Glomerular endothelial cell (primary cell): ENCODE measurements around the gene GATAD2A. TPM values are rescaled to one million over a fixed set of nuclear protein-coding genes. Genes with fewer than 3 reads are reported as not detected.
"Not testable (repeated sequence)": the region's sequence is repeated elsewhere in the genome, so short reads cannot be mapped to it uniquely, and the experiment has no call there.

Source experiments
- DNase-seq: peaks from one replicate; pipeline ENCODE4 v3.0.0-alpha.2; 2011; ENCODE audit warnings: low read depth, low spot score; ENCODE audit errors: extremely low read depth
- total RNA-seq: library from RNA; depleted of rRNA; stranded (reverse); fragments of >200 nt; gene quantifications from 2 replicates; pipeline ENCODE4 v1.2.3, GENCODE V29; 2015

GATAD2A gene
- total RNA-seq, 1 donor from 2014 or later: 102 TPM

DNA sequence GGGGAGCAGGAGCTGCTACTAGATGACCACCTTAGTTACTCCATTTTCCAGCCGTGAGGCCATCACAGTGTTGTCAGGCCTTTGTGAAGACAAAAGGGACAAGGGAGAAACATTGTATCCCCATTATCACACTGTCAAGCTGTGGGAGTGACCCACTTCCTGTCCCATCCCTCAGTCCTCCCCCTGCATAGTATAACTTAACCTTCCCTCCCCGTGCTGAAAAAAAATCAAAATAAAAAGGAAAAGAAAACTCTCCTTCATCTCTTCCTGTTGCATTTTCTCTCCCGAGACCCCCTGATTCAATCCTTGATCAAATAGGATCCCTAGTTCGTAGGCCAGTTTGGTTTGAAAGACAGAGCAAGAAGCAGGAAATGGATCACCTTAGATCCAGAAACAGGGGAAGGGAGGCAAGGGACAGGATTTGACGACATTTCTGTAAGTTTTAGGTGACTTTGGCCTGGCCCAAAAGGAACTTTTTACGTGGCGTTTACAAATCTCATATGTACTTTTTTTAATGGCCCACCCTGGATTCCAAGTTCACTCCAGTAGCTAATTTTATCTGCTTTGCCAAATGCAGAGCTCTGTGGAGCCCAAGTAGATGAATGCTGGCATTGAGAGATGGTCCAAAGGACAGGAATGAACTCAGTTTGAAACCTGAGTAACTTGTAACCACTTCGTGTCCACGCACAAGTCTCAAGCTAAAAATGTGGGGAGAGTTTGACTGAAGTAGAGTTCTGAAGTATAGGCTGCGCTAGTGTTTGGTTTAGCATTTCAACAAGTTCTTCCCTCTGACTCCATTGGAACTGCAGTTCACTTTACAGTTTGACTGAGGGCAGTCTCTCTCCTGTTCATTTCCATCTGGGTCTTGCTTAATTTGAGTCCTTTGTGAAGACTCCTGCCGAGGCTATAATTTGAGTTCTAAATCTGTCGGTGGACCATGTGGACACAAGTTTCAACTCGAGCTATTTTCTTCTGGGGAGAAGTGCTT lies 16.6 kb upstream of the GATAD2A start:
- no peak for DNase-seq

DNA sequence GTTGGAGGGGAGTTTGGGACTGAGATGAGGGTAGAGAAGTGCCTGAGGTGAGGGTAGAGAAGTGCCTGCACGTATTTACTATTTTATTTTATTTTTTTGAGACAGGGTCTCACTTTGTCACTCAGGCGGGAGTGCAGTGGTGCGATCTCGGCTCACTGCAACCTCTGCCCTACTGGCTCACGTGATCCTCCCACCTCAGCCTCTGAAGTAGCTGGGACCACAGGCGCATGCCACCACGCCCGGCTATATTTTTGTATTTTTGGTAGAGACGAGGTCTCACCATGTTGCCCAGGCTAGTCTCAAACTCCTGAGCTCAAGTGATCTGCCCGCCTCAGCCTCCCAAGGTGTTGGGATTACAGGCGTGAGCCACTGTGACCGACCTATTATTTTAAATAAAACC lies 15.8 kb upstream of the GATAD2A start:
- not testable (repeated sequence) for DNase-seq

DNA sequence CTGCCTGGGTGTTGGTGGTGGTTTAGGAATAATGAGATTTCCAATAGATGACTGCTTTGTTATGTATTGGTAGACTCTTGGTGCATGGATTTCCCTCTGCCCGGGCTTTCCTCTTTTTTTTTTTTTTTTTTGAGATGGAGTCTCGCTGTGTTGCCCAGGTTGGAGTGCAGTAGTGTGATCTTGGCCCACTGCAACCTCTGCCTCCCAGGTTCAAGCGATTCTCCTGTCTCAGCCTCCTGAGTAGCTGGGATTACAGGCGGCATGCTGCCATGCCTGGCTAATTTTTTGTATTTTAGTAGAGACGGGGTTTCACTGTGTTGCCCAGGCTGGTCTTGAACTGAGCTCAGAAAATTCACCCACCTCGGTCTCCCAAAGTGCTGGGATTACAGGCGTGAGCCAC lies 11.1 kb upstream of the GATAD2A start:
- DNase-seq: not testable (repeated sequence)

DNA sequence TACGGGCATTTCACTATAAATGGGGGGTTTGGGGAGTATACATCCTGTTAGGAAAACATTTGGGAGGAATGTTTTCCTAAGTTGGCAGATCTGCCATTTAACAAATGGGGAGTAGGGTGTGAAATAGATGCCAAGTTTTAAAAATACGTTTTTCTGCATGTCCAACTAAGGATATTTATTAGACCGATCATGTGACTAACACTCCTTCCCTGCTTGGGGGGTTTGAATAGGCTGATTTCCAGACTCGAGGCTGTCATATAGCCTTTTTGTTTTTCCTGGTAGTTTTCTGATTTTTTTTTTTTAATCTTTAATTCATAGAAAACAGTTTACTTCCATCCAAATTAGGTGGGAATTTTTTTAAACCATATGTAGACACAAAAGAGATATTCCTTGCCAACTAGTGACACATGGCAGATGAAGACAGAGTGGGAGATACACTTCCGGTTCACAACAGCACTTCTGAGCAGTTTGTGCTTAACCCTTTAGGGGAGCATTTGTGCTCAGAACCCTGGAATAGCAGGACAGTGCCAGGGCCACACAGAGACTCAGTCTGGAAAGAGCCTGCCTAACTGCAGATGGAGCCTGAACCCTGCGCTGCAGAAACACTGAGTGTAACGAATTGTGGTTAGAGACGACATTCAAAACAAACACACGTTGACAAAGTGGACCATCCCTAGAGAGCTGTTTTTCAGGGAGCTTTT lies 5.6 kb upstream of the GATAD2A start:
- DNase-seq: no peak

DNA sequence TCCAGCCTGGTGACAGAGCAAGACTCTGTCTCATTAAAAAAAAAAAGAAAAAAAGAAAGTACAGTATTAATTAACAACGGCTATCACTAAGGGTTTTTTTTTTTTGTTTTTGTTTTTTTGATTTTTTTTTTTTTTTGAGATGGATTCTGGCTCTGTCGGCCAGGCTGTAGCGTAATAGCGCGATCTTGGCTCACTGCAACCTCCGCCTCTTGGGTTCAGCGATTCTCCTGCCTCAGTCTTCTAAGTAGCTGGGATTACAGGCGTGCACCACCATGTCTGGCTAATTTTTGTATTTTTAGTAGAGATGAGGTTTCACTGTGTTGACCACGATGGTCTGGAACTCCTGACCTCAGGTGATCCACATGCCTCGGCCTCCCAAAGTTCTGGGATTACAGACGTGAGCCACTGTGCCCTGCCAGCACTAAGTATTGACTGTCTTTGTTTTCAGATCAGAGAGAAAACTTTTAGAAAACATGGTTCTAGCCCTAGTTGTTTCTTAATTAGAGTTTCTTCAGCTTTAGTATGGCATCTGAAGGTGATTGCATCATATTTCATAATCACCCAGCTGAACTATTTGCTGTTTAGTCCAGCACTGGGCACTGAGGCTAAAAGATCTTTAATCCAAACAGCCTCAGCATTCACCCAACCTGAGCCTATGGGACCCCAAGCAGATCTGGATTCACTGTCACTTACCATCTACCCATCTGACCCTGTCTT lies 2.7 kb upstream of the GATAD2A start:
- DNase-seq: no peak

DNA sequence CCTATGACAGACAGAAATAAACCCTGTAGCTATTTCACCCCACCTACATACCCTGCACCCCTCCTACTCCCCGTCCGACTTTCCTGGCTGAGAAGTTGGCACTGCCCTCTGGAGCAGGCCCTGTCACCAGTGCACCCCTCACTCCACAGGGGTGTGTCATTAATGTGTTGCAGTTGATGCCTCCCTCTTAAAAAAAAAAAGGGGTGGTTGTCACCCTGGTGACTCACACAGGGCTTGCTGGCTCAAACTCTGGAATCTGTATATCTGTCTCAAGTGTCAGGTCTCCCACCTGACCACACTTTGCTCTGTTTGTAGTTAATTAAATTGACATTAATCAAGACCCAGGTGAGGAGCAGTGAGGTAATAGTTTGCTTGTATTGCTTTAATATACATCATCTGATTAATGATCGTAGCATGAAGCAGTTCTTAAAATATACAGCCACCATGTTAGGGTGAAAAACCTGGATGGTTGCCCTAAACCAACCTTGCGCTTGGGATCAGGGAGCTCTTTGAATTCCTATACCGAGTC lies 2.0 kb upstream of the GATAD2A start:
- no peak for DNase-seq

DNA sequence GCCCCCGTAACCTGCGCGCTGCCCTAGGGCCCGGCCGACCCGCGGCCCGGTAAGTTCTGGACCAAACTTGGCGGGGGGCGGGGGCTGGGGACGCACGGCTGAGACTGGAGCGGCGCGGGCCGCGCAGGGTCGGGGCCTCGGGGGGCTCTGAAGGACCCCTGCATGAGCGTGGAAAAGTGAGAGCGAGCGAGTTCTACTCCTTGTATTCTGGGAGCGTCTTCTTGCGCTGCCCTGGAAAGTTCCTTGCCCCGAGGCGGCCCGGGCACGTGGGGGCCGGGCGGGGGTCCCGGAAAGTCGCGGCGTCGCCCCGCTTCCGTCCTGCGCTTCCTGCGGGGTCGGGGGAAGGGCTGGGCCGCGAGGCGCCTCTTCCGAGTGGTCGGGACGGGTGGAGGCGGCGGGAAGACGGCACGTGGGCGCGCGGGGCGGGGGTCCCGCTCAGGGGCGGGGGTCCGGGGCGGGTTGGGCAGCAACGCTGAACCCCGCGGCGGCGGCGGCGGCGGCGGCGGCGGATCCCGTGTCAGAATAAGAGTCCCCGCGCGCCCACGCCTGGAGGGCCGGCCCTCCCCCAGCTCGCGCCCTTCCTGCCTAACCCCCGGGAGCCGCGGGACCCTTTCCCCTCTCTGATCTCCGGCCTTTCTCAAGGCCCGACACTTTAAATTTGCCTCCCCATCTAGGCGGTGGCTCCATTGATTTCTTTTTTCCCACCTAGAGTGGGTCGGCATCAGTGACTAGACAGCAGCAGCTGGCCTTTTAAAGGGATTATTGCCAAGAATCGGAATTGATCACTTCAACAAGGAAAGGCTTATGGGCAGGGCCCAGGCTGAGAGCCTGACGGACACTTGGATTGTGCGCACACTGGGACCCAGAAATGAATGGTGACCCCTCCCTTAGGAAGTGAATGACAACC lies 749 bp downstream of the GATAD2A start:
- DNase-seq: no peak

DNA sequence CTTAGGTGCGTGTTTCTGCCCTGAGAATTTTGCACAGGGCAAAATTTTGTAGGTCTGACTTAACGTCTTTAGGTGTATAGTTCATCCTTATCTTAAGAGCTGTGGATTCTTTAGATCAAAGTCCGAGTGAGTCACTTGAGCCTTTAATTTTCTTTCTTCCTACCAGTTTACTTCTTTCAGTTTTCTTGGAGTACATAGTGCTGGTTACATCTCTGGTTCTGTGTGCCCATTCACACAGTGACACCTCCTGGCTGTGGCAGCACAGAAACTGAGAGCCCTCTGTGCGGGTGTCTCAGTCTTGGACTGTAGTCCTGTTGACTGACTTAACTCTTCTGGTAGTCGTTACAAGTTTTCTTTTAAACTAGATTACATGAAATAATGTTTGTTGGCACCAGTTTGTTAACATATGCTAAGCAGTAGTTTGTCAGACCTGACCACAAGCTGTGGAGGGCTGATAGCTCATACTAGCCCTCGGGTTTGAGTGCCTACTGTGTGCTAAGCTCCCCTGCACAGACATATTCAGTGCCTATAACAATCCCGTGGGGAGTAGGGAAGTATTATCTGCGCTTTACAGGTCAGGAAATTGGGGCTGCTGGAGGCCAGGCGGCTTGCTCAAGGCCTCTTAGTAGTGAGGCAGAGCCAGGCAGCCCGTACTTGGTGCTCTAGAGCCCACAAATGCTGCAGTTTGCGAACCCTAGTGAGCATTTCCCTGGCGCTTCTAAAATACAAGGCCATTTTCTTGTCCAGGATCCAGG lies 1.6 kb downstream of the GATAD2A start:
- no peak for DNase-seq

DNA sequence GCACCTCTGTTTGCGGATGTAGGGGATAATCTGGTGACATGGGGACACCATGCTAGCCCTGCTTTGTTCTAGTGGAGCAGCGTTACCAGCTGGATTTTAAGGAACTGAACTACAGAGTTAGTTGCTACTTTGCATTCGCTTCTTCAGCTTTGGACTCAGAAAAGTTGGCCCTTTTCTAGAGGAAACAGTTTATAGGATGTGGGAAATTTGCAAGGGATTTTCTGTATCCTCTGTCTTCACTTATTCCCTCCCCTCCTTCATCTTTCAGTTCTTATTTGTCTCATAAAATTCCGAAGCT lies 2.1 kb downstream of the GATAD2A start:
- no peak for DNase-seq

DNA sequence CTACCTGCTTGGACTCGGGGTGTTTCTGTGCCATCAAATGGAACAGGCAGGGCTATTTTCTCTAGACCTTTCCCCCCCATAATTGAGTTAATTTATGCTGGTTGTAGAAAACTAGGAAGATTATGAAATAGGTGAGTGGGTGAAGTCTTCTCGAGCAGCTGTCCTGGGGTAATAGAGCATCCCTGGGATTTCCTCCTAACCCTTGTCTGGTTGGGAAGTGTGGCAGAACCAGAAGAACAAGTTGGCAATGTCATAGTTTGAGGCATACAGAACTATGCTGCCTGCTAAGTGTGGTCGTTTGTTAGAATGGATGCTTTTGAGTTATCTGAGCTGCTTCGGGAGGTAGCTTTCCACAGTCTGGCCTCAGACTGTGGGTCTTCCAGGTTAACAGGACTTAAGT lies 3.7 kb downstream of the GATAD2A start:
- no peak for DNase-seq

DNA sequence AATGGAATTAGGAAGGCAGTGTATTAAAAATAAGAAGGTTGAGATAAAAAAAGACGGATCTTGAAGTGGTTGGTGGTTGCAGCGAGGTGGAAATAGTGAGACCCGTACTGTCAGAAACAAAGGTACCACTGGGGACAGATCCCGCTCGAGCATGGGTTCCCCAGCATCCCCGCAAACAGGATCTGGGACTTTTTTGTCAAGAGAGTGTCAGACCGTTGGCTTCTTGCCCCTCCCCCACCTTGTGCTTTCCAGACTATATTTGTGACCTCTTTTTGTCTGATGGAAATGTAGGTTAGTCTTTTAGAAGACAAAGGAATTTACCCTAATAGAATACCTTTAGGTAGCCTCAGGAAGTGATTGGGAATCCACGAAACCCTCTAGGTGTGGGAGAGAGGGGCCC lies 4.2 kb downstream of the GATAD2A start:
- no peak for DNase-seq

DNA sequence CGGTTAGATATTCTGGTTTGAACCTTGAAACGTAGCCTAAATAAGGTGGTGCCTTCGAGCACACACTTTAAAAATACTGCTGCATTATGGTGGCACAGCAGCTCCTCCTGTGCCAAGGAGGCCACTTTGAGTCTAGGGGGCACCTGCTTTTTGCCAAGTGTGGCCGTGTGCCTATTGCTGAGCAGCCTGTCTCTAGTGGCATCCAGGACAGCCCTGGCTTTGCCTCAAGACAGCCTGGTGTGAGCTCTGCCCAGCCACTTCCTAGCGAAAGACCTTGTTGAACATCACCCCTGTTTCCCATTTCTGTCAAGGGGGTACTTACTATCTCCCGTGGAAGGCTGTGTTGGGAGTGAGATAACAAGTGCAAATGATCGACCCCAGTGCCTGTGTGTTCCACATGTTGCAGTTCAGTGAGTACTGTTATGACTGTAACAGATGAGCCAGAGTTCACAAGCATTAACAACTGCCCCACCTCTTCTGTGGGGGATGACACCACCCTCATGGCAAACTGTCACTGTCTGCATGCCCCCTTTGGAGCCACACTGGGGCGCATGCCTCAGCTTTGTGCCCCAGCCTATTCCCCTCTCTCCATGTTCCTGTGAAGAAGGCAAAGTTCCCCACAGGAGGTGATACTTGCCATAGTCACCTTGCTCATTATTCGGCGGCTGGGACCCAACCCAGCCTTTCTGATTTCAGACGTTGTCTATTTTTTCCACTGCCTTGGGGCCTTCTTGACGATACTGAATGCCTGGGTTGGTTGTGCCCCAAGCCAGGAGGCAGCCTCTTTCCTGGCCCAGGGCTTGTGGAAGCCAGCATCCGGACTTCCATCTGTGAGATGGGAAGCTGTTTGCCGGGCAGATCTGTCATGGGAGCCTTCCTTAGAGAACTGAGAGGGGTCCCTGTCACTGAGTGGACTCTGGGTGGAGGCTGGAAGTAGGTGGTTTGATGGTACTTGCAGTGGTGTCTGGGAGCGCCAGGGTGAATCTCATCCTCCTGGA lies 5.4 kb downstream of the GATAD2A start:
- DNase-seq: no peak

DNA sequence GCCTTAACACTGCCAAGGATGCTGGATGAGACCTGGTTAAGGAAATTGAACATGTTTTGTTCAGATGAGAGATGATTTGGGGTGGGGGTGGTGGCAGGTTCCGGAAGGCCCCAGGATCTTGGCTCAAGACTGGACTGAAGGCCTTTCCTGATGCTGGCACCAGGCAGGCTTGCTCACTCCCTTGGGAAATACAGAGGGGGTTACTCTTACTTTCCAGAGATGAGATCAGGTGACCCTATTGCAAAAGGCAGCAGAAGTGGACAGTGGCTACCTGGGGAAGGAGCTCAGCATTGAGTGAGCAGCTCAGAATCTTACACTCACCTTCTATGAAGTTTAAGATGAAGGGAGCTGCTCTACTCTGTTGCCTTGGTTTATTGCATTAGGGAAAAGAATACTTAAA lies 10.8 kb downstream of the GATAD2A start:
- no peak for DNase-seq

DNA sequence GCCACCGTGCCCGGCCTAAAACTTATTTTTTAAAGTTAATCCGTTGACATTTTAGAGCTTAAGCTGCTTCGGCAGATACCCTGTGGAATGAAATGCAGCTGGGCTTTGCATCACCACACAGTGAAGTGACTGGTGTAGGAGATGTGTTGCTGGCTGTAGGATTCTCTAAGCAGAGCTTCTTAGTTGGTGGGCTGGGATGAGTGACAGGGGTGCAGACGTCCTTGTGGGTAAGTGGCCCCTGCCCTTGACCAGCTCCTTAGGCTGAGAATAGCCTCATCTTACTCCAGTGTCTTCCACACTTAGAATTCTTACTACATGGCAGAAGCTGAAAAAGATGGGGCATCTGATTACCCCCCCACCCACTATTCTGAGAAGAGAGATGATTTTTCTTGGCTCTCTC lies 11.6 kb downstream of the GATAD2A start:
- DNase-seq: no peak

DNA sequence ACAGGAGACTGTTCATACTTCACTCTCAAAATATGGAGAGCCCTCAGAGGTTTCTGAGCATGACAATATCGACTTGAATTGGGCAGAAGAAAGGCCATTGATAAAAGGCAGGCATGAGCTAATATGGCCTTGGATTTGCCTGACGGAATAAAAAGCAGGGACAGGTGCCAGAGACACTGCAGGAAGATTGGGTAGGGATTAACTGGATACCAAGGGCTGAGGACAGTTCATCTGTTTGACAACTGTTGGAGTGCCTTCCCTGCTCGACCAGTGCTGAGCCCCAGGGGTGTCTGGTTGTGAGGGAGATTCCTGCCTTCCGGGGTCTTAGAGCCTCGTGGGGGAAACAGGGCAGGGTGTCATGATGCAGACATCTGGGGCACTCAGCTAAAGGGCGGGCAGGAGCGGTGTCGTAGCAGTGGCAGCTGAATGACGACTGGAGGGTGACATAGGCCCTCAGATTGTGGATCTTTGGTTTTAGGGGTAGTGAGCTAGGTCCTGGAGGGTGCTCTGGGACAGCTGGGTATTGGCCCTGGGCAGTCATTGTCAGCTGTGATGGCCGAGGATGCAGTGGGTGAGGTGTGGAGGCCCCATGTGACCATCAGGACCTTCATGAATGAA lies 12.3 kb downstream of the GATAD2A start:
- DNase-seq: no peak

DNA sequence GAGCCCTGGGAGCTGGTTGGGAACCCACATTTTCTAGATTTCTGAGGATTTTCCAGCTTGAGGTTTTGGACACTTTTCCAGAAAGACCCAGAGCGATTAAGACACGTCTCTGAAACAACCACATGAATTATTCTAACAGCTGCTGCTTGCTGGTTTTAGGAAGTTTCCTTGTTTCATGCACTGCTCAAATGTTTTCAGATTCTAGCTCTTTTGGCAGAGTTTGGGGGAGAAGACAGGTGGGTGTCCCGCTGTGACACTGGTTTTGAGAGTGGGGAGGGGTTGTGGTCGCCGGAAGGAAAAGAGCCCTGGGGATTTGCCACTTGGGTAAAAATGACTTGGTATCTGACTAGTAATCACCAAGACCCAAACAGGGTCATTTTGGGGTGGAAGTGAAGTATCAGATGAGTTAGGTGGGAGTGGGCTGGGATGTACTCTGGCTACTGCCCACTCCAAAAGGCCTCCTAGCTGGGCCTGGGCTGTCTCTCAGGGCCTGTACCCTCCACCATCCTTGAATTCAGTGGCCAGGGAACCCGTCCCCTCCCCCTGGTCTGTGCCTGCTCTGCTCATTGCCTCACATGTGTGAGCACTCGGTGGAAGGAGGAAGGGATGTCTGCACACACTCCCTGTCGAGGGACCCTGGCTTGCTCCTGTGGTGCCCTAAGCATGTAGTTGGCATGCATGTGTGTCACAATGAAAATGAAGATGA lies 13.2 kb downstream of the GATAD2A start:
- DNase-seq: no peak

DNA sequence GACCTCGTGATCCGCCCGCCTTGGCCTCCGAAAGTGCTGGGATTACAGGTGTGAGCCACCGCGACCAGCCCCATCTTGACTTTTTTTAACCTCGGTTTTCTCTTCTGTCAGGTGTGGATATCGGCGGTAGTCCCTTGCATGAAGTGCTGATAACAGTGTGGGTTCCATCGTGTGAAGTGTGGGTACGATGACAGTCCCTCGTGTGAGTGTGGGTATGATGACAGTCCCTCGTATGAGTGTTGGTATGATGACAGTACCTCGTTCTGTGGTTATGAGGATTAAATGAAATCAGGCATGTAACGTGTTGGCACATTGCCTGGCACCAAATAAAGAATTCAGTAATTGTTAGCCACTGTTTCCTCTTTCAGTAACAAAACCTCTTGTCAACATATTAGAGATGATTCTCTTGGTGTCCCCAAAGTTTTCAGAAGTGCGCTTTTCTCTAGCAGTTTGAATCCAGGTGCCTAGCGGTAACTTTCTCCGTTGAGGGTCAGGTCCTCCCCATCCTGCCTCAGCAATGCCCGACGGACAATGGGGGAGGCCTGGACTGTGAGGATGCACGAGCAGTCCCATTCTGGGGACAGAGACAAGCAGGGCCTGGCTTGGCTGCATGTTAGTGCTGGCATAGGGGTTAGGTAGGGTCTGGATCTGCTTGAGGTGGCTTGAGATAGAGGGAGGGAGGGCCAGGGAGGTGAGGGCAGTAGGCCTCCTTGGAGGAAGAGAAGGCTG lies 15.3 kb downstream of the GATAD2A start:
- DNase-seq: no peak
